Nephron progenitor cell (in vitro differentiated cells): ENCODE results near the gene PRR35.

ENCODE experiments used
- DNase-seq: peaks from one replicate; pipeline ENCODE4 v3.0.0; 2021
- H3K27ac Mint-ChIP-seq: 2 replicates; pipeline ENCODE4 v1.8.0; 2021; ENCODE audit warnings: mild to moderate bottlenecking, moderate library complexity, mixed read lengths
- H3K27me3 Mint-ChIP-seq: 2 replicates; pipeline ENCODE4 v1.8.0; 2021; ENCODE audit warnings: mild to moderate bottlenecking, low read depth, mixed read lengths; ENCODE audit not compliant: poor library complexity
- H3K36me3 Mint-ChIP-seq: 2 replicates; pipeline ENCODE4 v1.8.0; 2021; ENCODE audit warnings: low read depth, mixed read lengths
- H3K4me1 Mint-ChIP-seq: 2 replicates; pipeline ENCODE4 v1.8.0; 2021; ENCODE audit warnings: mixed read lengths
- H3K4me3 Mint-ChIP-seq: 2 replicates; pipeline ENCODE4 v1.8.0; 2021; ENCODE audit warnings: mild to moderate bottlenecking, moderate library complexity, mixed read lengths
- H3K9me3 Mint-ChIP-seq: 2 replicates; pipeline ENCODE4 v1.8.0; 2021; ENCODE audit warnings: mild to moderate bottlenecking, moderate library complexity, mixed read lengths
- TF ChIP-seq, protein P1 (sequence below): fragments of 200-600 bp; sonication (generic); IDR thresholded peaks from 2 replicates; pipeline ENCODE4 v1.5.0; 2021; ENCODE audit warnings: antibody characterized with exemption

PRR35 gene

GRCh38 chr16:615122-615521, 54.9 kb downstream of the PRR35 start:
- no peak overlapping the region for H3K27ac Mint-ChIP-seq
- peaks cover 32% of the 10 kb centered on the region for H3K36me3 Mint-ChIP-seq
- TF ChIP-seq, protein P1, sequence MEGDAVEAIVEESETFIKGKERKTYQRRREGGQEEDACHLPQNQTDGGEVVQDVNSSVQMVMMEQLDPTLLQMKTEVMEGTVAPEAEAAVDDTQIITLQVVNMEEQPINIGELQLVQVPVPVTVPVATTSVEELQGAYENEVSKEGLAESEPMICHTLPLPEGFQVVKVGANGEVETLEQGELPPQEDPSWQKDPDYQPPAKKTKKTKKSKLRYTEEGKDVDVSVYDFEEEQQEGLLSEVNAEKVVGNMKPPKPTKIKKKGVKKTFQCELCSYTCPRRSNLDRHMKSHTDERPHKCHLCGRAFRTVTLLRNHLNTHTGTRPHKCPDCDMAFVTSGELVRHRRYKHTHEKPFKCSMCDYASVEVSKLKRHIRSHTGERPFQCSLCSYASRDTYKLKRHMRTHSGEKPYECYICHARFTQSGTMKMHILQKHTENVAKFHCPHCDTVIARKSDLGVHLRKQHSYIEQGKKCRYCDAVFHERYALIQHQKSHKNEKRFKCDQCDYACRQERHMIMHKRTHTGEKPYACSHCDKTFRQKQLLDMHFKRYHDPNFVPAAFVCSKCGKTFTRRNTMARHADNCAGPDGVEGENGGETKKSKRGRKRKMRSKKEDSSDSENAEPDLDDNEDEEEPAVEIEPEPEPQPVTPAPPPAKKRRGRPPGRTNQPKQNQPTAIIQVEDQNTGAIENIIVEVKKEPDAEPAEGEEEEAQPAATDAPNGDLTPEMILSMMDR: no peak
- DNase-seq: no peak
- peaks cover 25% of the 10 kb centered on the region for H3K9me3 Mint-ChIP-seq
- peaks cover 15% of the 10 kb centered on the region for H3K4me1 Mint-ChIP-seq
- no peak overlapping the region for H3K4me3 Mint-ChIP-seq
- H3K27me3 Mint-ChIP-seq: no peaks in the 10 kb centered on the region
